HepG2 (cell line): ENCODE data around the gene CAMKV. TPM values are rescaled to one million over a fixed set of nuclear protein-coding genes. Genes with fewer than 3 reads are reported as not detected.

Experiments
- AGO1 ChIP-seq: fragments of 200-400 bp; formaldehyde crosslinking; IDR thresholded peaks from 2 replicates; pipeline ENCODE4 v1.6.1; 2017; ENCODE audit warnings: mild to moderate bottlenecking, low read depth, low read length, moderate library complexity; ENCODE audit not compliant: poor library complexity, severe bottlenecking
- BHLHE40 ChIP-seq: IDR thresholded peaks from 2 replicates; pipeline ENCODE4 v1.6.1; 2011; ENCODE audit warnings: low read length, improper control_type of control experiment
- CEBPB ChIP-seq: IDR thresholded peaks from 2 replicates; pipeline ENCODE4 v1.6.1; 2011; ENCODE audit warnings: low read depth, low read length, improper control_type of control experiment, borderline replicate concordance
- DPF2 ChIP-seq: sonication (generic); formaldehyde crosslinking; IDR thresholded peaks from 2 replicates; pipeline ENCODE4 v1.4.0; 2020; ENCODE audit warnings: mild to moderate bottlenecking, low read depth, missing genetic modification reagents, borderline replicate concordance
- ETV5 ChIP-seq: IDR thresholded peaks from 2 replicates; pipeline ENCODE4 v1.6.1; 2018; ENCODE audit warnings: missing biosample characterization, missing genetic modification reagents, inconsistent platforms, borderline replicate concordance
- GZF1 ChIP-seq: sonication (generic); formaldehyde crosslinking; IDR thresholded peaks from 2 replicates; pipeline ENCODE4 v1.5.1; 2020; ENCODE audit warnings: mild to moderate bottlenecking, missing genetic modification reagents
- MATR3 ChIP-seq: sonication (generic); formaldehyde crosslinking; IDR thresholded peaks from 2 replicates; pipeline ENCODE4 v1.4.0; 2020; ENCODE audit warnings: missing genetic modification reagents
- MTA3 ChIP-seq: sonication (generic); formaldehyde crosslinking; IDR thresholded peaks from 2 replicates; pipeline ENCODE4 v1.4.0; 2020; ENCODE audit warnings: missing genetic modification reagents
- MYC ChIP-seq: sonication (generic); formaldehyde crosslinking; IDR thresholded peaks from 2 replicates; pipeline ENCODE4 v1.9.0; 2021; ENCODE audit warnings: missing genetic modification reagents, borderline replicate concordance
- NR2F2 ChIP-seq: IDR thresholded peaks from 2 replicates; pipeline ENCODE4 v1.6.1; 2012; ENCODE audit warnings: low read depth, inconsistent platforms, borderline replicate concordance
- PRPF4 ChIP-seq: fragments of 200-400 bp; formaldehyde crosslinking; IDR thresholded peaks from 2 replicates; pipeline ENCODE4 v1.6.1; 2016; ENCODE audit warnings: low read length, low read depth; ENCODE audit not compliant: poor library complexity, severe bottlenecking
- RFX3 ChIP-seq: IDR thresholded peaks from 2 replicates; pipeline ENCODE4 v1.6.1; 2016; ENCODE audit warnings: missing biosample characterization, missing genetic modification reagents
- SNAI1 ChIP-seq: sonication (generic); formaldehyde crosslinking; IDR thresholded peaks from 2 replicates; pipeline ENCODE4 v1.5.0; 2020; ENCODE audit warnings: mild to moderate bottlenecking, missing genetic modification reagents, borderline replicate concordance
- SNAPC2 ChIP-seq: sonication (generic); formaldehyde crosslinking; IDR thresholded peaks from 2 replicates; pipeline ENCODE4 v1.8.1; 2022; ENCODE audit warnings: mild to moderate bottlenecking, missing genetic modification reagents
- TCF7L2 ChIP-seq: IDR thresholded peaks from 2 replicates; pipeline ENCODE4 v1.6.1; 2011; ENCODE audit warnings: mild to moderate bottlenecking, low read depth, low read length, moderate library complexity
- ZFP37 ChIP-seq: sonication (generic); formaldehyde crosslinking; IDR thresholded peaks from 2 replicates; pipeline ENCODE4 v1.4.0; 2020; ENCODE audit warnings: missing genetic modification reagents, borderline replicate concordance
- ZNF225 ChIP-seq: sonication (generic); formaldehyde crosslinking; IDR thresholded peaks from 2 replicates; pipeline ENCODE4 v1.4.0; 2020; ENCODE audit warnings: mild to moderate bottlenecking, missing genetic modification reagents
- ZNF331 ChIP-seq: sonication (generic); formaldehyde crosslinking; IDR thresholded peaks from 2 replicates; pipeline ENCODE4 v1.4.0; 2020; ENCODE audit warnings: missing genetic modification reagents
- ZNF558 ChIP-seq: sonication (generic); formaldehyde crosslinking; IDR thresholded peaks from 2 replicates; pipeline ENCODE4 v1.9.0; 2022; ENCODE audit warnings: mild to moderate bottlenecking, missing genetic modification reagents, borderline replicate concordance
- ZNF615 ChIP-seq: sonication (generic); formaldehyde crosslinking; IDR thresholded peaks from 2 replicates; pipeline ENCODE4 v1.5.0; 2020; ENCODE audit warnings: mild to moderate bottlenecking, missing genetic modification reagents, borderline replicate concordance
- ZSCAN21 ChIP-seq: sonication (generic); formaldehyde crosslinking; IDR thresholded peaks from 2 replicates; pipeline ENCODE4 v1.8.0; 2022; ENCODE audit warnings: mild to moderate bottlenecking, missing genetic modification reagents, moderate library complexity, borderline replicate concordance
- polyA plus RNA-seq, 8 experiments: library from polyadenylated mRNA; depleted of rRNA in 3 of 8; stranded (reverse) in 7 of 8; unstranded in 1 of 8; fragments of >200 nt; fragmentation: Illumina TruSeq in 4 of 8; extraction: Trizol in 4 of 8; gene quantifications; 2 replicates each; pipeline versions ENCODE4 v1.2.1 to v1.2.3, GENCODE V29; 2011 to 2016; ENCODE audit warnings: low read depth in 4 of 8, missing spikeins in 1 of 8, mixed read lengths in 1 of 8; ENCODE audit not compliant: insufficient read depth in 1 of 8
- total RNA-seq, 5 experiments: library from RNA; depleted of rRNA; stranded (reverse); fragments of >200 nt; fragmentation: Illumina TruSeq; extraction: Trizol; gene quantifications; 2 replicates each; pipeline ENCODE4 v1.2.3, GENCODE V29; 2016; ENCODE audit warnings: low read depth in 1 of 5
- TF ChIP-seq, protein P1 (sequence below): sonication (generic); formaldehyde crosslinking; IDR thresholded peaks from 2 replicates; pipeline ENCODE4 v1.4.0; 2020; ENCODE audit warnings: low read depth, missing genetic modification reagents
- TF ChIP-seq, protein P2 (sequence below): sonication (generic); formaldehyde crosslinking; conservative IDR thresholded peaks from 2 replicates; pipeline ENCODE4 v1.5.0; 2020; ENCODE audit warnings: missing genetic modification reagents
- TF ChIP-seq, protein P3 (sequence below): sonication (generic); formaldehyde crosslinking; conservative IDR thresholded peaks from 2 replicates; pipeline ENCODE4 v1.8.0; 2022; ENCODE audit warnings: low read depth, missing genetic modification reagents

CAMKV gene
- total and polyA plus RNA-seq, 2 of the 13 experiments (the other 11 are each of a cell fraction or from before 2014, with no cell fraction given), result 0.13 to 0.15 TPM

DNA sequence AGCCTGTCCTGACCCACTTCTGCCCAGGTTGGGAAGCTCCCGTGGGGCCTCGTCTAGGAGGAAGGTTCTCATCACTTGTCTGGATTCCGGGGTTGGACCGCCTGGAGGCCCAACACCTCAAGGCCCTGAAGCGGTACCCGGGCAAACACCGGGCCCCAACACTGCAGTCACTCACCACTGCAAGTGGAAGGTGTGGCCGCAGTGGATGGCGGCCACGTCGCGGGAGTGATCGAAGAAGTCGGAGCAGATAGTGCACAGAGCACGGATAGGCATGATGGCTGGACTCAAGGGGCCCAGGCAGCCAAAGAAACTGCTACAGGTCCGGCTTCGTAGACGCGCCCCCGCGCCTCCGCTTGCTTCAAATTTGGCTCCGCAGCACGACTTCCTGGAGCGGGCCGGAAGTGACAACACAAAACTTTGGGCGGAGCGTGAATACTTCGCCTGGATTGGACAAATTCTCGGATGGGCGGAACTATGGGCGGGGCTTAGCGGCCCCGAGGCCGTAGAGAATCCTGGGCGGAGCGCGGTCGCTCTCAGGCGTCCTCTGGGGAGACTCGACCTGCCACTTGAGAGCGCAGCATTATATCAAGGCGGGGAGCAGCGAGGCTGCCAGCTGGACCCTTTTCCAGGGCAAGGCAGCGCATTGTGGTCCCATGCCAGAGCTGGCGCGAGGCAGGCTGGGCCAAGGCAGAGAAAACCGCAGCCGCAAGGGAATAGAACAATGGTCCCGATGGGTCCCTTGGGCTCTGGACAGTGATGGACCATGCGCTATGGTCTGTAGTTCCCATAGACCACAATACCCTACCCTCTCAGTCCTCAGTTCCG, 13.3 kb downstream of the CAMKV start, which contains the start of gene TRAIP (continued):
- TF ChIP-seq, protein P1, sequence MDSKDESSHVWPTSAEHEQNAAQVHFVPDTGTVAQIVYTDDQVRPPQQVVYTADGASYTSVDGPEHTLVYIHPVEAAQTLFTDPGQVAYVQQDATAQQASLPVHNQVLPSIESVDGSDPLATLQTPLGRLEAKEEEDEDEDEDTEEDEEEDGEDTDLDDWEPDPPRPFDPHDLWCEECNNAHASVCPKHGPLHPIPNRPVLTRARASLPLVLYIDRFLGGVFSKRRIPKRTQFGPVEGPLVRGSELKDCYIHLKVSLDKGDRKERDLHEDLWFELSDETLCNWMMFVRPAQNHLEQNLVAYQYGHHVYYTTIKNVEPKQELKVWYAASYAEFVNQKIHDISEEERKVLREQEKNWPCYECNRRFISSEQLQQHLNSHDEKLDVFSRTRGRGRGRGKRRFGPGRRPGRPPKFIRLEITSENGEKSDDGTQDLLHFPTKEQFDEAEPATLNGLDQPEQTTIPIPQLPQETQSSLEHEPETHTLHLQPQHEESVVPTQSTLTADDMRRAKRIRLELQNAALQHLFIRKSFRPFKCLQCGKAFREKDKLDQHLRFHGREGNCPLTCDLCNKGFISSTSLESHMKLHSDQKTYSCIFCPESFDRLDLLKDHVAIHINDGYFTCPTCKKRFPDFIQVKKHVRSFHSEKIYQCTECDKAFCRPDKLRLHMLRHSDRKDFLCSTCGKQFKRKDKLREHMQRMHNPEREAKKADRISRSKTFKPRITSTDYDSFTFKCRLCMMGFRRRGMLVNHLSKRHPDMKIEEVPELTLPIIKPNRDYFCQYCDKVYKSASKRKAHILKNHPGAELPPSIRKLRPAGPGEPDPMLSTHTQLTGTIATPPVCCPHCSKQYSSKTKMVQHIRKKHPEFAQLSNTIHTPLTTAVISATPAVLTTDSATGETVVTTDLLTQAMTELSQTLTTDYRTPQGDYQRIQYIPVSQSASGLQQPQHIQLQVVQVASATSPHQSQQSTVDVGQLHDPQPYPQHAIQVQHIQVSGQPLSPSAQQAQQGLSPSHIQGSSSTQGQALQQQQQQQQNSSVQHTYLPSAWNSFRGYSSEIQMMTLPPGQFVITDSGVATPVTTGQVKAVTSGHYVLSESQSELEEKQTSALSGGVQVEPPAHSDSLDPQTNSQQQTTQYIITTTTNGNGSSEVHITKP, result no peak
- TF ChIP-seq GZF1 (CRISPR knock-in tag) (no peak), BHLHE40 (no peak), CEBPB (no peak), PRPF4 (no peak), NR2F2 (no peak), ZSCAN21 (CRISPR knock-in tag) (0 out of 2 replicates have a peak, but pooled peaks have one; percentile 67), MYC (CRISPR knock-in tag) (no peak; the same call in 1 of the 2 replicates), MATR3 (no peak), ETV5 (CRISPR knock-in tag) (peak; percentile 8; the same call in 1 of the 2 replicates), ZNF615 (no peak), DPF2 (CRISPR knock-in tag) (no peak), ZNF558 (CRISPR knock-in tag) (0 out of 2 replicates have a peak, but pooled peaks have one; percentile 59), MTA3 (CRISPR knock-in tag) (no peak), SNAI1 (CRISPR knock-in tag) (no peak), TCF7L2 (no peak), ZNF331 (CRISPR knock-in tag) (no peak), ZFP37 (no peak), ZNF225 (0 out of 2 replicates have a peak, but pooled peaks have one; percentile 51), AGO1 (no peak), SNAPC2 (CRISPR knock-in tag) (no peak), RFX3 (no peak)
- TF ChIP-seq, protein P2, sequence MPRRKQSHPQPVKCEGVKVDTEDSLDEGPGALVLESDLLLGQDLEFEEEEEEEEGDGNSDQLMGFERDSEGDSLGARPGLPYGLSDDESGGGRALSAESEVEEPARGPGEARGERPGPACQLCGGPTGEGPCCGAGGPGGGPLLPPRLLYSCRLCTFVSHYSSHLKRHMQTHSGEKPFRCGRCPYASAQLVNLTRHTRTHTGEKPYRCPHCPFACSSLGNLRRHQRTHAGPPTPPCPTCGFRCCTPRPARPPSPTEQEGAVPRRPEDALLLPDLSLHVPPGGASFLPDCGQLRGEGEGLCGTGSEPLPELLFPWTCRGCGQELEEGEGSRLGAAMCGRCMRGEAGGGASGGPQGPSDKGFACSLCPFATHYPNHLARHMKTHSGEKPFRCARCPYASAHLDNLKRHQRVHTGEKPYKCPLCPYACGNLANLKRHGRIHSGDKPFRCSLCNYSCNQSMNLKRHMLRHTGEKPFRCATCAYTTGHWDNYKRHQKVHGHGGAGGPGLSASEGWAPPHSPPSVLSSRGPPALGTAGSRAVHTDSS, result no peak
- TF ChIP-seq, protein P3, sequence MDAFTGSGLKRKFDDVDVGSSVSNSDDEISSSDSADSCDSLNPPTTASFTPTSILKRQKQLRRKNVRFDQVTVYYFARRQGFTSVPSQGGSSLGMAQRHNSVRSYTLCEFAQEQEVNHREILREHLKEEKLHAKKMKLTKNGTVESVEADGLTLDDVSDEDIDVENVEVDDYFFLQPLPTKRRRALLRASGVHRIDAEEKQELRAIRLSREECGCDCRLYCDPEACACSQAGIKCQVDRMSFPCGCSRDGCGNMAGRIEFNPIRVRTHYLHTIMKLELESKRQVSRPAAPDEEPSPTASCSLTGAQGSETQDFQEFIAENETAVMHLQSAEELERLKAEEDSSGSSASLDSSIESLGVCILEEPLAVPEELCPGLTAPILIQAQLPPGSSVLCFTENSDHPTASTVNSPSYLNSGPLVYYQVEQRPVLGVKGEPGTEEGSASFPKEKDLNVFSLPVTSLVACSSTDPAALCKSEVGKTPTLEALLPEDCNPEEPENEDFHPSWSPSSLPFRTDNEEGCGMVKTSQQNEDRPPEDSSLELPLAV (CRISPR knock-in tag), result no peak
